H1 (cell line): Measurements from ENCODE around the gene MAPK9. TPM values are rescaled to one million over a fixed set of nuclear protein-coding genes. Genes with fewer than 3 reads are reported as not detected.

Experiments used
- polyA plus RNA-seq, 7 experiments: library from polyadenylated mRNA; depleted of rRNA in 3 of 7; stranded (reverse) in 5 of 7; unstranded in 2 of 7; fragments of >200 nt in 5 of 7; fragments of 200-250 nt in 2 of 7; gene quantifications; 1 replicate in 5 of 7; 2 replicates in 1 of 7; 4 replicates in 1 of 7; pipeline versions ENCODE4 v1.2.1 to v1.2.3, GENCODE V29; 2011 to 2013; ENCODE audit warnings: missing spikeins in 2 of 7, mixed read lengths in 2 of 7
- total RNA-seq: library from RNA; stranded (reverse); fragmentation: NEBNext Ultra II Directional; extraction: Animal tissue kit (Norgen Biotek cat#: 25700); gene quantifications from 2 replicates; pipeline ENCODE4 v1.2.1, GENCODE V29; 2021
- TF ChIP-seq, protein P1 (sequence below): fragments of 300-600 bp; sonication (generic); IDR thresholded peaks from 2 replicates; pipeline ENCODE4 v1.7.1; 2012; ENCODE audit warnings: low read length, moderate library complexity, mild to moderate bottlenecking, inconsistent platforms; ENCODE audit not compliant: insufficient replicate concordance

Gene MAPK9
- total and polyA plus RNA-seq, 2 of the 8 experiments (the other 6 are each of a cell fraction or from before 2014, with no cell fraction given): 22.3 to 43.7 TPM

DNA sequence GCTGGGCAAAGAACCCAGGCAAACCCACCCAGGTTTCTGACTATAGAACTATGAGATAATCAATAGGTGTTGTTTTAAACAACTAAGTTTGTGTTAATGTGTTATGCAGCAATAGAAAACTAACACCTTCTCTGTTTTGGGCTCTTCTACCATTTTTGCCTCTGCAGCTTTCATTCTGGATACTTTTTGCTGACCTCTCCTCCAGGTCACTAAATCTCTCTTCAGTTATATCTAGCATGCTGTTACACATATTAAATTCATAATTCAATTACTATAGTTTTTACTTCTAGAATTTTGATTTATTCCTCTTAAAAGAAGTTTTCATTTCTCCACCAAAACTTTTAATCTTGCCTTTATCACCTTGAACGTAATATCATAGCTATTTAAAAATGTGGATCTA is 17.2 kb downstream of the MAPK9 start (continued):
- TF ChIP-seq, protein P1, sequence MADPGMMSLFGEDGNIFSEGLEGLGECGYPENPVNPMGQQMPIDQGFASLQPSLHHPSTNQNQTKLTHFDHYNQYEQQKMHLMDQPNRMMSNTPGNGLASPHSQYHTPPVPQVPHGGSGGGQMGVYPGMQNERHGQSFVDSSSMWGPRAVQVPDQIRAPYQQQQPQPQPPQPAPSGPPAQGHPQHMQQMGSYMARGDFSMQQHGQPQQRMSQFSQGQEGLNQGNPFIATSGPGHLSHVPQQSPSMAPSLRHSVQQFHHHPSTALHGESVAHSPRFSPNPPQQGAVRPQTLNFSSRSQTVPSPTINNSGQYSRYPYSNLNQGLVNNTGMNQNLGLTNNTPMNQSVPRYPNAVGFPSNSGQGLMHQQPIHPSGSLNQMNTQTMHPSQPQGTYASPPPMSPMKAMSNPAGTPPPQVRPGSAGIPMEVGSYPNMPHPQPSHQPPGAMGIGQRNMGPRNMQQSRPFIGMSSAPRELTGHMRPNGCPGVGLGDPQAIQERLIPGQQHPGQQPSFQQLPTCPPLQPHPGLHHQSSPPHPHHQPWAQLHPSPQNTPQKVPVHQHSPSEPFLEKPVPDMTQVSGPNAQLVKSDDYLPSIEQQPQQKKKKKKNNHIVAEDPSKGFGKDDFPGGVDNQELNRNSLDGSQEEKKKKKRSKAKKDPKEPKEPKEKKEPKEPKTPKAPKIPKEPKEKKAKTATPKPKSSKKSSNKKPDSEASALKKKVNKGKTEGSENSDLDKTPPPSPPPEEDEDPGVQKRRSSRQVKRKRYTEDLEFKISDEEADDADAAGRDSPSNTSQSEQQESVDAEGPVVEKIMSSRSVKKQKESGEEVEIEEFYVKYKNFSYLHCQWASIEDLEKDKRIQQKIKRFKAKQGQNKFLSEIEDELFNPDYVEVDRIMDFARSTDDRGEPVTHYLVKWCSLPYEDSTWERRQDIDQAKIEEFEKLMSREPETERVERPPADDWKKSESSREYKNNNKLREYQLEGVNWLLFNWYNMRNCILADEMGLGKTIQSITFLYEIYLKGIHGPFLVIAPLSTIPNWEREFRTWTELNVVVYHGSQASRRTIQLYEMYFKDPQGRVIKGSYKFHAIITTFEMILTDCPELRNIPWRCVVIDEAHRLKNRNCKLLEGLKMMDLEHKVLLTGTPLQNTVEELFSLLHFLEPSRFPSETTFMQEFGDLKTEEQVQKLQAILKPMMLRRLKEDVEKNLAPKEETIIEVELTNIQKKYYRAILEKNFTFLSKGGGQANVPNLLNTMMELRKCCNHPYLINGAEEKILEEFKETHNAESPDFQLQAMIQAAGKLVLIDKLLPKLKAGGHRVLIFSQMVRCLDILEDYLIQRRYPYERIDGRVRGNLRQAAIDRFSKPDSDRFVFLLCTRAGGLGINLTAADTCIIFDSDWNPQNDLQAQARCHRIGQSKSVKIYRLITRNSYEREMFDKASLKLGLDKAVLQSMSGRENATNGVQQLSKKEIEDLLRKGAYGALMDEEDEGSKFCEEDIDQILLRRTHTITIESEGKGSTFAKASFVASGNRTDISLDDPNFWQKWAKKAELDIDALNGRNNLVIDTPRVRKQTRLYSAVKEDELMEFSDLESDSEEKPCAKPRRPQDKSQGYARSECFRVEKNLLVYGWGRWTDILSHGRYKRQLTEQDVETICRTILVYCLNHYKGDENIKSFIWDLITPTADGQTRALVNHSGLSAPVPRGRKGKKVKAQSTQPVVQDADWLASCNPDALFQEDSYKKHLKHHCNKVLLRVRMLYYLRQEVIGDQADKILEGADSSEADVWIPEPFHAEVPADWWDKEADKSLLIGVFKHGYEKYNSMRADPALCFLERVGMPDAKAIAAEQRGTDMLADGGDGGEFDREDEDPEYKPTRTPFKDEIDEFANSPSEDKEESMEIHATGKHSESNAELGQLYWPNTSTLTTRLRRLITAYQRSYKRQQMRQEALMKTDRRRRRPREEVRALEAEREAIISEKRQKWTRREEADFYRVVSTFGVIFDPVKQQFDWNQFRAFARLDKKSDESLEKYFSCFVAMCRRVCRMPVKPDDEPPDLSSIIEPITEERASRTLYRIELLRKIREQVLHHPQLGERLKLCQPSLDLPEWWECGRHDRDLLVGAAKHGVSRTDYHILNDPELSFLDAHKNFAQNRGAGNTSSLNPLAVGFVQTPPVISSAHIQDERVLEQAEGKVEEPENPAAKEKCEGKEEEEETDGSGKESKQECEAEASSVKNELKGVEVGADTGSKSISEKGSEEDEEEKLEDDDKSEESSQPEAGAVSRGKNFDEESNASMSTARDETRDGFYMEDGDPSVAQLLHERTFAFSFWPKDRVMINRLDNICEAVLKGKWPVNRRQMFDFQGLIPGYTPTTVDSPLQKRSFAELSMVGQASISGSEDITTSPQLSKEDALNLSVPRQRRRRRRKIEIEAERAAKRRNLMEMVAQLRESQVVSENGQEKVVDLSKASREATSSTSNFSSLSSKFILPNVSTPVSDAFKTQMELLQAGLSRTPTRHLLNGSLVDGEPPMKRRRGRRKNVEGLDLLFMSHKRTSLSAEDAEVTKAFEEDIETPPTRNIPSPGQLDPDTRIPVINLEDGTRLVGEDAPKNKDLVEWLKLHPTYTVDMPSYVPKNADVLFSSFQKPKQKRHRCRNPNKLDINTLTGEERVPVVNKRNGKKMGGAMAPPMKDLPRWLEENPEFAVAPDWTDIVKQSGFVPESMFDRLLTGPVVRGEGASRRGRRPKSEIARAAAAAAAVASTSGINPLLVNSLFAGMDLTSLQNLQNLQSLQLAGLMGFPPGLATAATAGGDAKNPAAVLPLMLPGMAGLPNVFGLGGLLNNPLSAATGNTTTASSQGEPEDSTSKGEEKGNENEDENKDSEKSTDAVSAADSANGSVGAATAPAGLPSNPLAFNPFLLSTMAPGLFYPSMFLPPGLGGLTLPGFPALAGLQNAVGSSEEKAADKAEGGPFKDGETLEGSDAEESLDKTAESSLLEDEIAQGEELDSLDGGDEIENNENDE: no peak
